WI38 (cell line): ENCODE measurements around the gene PPP1R13B.

ENCODE experiments used
- H3K4me3 ChIP-seq: 2 replicates; pipeline ENCODE4 v1.5.1; 2011; ENCODE audit warnings: low read depth, mild to moderate bottlenecking, control low read depth, low read length
- CTCF ChIP-seq: IDR thresholded peaks from 2 replicates; pipeline ENCODE4 v1.5.1; 2012; ENCODE audit warnings: low read depth, mild to moderate bottlenecking, control low read depth, low read length

Gene PPP1R13B

GRCh38 chr14:103703433-103704385 lies 143.7 kb downstream of the PPP1R13B start:
- TF ChIP-seq CTCF: no peak
- no peak overlapping the region for H3K4me3 ChIP-seq

- TF ChIP-seq CTCF: no peak
- H3K4me3 ChIP-seq: no peak overlapping the region
Observed at GRCh38 chr14:103702497-103703432, 144.6 kb downstream of the PPP1R13B start.

- TF ChIP-seq CTCF: no peak
- no peak overlapping the region for H3K4me3 ChIP-seq
Observed at GRCh38 chr14:103702095-103702494, 145.3 kb downstream of the PPP1R13B start.

GRCh38 chr14:103700753-103701490 lies 146.5 kb downstream of the PPP1R13B start:
- no peak for TF ChIP-seq CTCF
- no peak overlapping the region for H3K4me3 ChIP-seq

- TF ChIP-seq CTCF: no peak
- no peak overlapping the region for H3K4me3 ChIP-seq
Observed at GRCh38 chr14:103699901-103700752, 147.2 kb downstream of the PPP1R13B start.

GRCh38 chr14:103699261-103699661 lies 148.1 kb downstream of the PPP1R13B start:
- no peak overlapping the region for H3K4me3 ChIP-seq
- TF ChIP-seq CTCF: no peak
